Cerebellar nuclear complex (tissue), 1 donor: Measurements from ENCODE around the gene ABCB8.
A peak's percentile ranks its signal among the peaks of the same experiment; 100 is the strongest.

ENCODE experiments used
- DNase-seq, 2 experiments: peaks; one replicate each; lab custom pipeline; 2025; lab: John Stamatoyannopoulos, UW

The ABCB8 gene

DNA sequence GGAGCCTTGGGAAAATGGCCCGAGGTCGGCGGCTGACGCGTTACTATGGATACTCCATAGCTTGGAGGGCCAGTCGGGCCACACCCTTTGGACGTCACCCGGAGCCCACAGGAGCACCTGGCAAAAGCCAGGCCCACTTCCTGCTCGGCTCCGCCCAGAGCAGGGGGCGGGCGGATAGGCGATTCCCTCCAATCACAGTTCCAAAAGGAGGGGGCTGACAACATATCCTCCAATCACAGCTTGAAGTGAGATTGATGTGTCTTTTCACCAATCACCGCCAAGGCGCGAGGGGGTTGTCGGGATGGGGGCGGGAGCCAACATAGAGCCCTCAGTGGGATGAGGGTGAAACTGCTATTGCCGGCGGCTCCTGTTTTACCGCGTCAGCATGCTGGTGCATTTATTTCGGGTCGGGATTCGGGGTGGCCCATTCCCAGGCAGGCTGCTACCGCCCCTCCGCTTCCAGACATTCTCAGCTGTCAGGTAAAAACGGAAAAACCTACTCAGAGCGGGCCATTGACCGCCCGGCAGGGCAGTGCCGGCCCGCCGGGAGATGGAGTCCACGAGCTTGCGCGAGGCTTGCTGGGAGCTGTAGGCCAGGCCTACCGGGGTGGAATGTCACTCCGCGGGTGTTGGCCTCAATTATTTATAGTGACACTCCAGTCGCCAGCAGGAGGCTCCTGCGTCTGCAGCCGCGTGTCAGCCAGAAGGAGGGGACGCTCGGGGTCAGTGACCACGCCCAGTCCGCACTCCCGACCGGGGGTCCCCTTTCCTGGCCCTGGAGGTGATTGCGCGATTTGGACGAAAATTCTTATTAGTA lies at the start of gene ABCB8:
Gene ABCB8, plus strand, starts transcription at position 320 of the 817 bp plus-strand sequence. Its CDS starts 66 bp downstream, at position 386.
- DNase-seq = peak; percentile 97

DNA sequence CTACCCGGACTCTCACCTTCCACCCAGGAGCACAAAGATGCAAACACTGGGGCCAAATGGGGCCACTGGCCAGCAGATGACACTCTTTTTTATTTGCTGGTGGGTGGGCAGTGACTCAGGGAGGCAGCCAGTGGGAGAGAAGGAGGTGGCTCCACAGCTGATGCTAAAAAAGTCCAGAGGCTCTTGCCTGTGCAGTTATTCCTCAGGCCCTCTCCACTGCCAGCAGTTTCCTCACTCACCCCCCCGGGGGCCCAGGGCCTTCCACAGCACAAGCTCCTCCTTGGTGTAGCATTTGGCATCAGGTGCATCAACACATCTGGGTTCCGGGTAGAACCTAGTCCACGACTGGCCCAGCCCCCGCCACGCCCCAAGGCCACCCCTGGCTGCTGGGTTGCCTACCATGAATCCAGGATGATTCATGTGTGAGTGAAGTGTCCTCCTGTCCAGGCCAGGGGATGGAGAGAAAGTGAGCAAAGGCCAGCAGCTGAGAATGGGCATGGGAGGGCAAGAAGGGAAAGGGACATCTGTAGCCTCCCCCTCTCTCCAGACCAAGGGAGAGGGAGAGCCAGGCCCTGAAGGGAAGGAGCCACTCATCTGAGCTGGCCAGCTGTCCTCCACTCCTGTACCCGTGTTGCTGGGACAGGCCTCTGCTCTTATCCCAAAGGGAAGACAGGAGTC lies 48.4 kb upstream of the ABCB8 start:
- no peak for DNase-seq

GRCh38 chr7:150980663-150981062 lies 47.6 kb upstream of the ABCB8 start:
- DNase-seq = no peak

GRCh38 chr7:150981644-150982043 lies 46.6 kb upstream of the ABCB8 start:
- no peak for DNase-seq

DNA sequence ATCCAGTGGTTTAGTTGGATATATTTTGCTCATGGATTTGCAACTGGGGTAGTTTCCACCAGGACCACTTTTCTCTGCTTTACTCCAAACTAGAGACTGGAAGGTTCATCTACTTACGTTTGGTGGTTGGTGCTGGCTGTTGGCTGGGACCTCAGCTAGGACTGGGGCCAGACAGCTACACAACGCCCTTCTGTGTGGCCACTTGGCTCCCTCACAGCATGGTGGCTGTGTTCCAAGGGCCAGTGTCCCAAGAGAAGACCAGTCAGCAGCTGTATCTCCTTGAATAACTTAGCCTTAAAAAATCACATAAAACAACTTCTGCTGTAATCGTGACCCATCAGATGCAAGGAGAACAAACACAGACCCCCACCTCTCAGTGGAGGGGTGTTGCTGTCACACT lies 45.9 kb upstream of the ABCB8 start:
- no peak for DNase-seq

GRCh38 chr7:150983893-150984368 lies 44.3 kb upstream of the ABCB8 start:
- DNase-seq = no peak

- peak in 1 of 2 experiments; percentile 70 for DNase-seq
Measured at GRCh38 chr7:150986099-150986512, 42.1 kb upstream of the ABCB8 start.

DNA sequence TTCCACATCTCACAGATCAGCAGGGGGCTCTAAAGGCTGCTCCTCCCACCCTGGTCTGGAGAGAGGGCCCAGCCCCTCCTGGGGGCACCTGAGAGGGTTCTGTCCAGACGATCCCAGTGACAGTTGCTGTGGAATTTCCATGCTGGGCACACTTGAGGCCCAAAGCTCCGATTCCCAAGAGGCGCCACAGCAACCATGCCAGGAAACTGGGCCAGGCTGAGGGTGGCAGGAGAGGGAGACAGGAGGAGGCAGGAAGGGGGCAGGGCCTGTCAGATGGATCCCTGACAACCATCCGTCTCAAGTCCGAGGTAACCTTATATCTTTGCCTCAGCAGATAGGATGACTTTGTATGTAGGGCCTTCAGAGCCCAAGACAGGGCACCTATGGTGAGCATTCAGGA lies 41.7 kb upstream of the ABCB8 start:
- no peak for DNase-seq

DNA sequence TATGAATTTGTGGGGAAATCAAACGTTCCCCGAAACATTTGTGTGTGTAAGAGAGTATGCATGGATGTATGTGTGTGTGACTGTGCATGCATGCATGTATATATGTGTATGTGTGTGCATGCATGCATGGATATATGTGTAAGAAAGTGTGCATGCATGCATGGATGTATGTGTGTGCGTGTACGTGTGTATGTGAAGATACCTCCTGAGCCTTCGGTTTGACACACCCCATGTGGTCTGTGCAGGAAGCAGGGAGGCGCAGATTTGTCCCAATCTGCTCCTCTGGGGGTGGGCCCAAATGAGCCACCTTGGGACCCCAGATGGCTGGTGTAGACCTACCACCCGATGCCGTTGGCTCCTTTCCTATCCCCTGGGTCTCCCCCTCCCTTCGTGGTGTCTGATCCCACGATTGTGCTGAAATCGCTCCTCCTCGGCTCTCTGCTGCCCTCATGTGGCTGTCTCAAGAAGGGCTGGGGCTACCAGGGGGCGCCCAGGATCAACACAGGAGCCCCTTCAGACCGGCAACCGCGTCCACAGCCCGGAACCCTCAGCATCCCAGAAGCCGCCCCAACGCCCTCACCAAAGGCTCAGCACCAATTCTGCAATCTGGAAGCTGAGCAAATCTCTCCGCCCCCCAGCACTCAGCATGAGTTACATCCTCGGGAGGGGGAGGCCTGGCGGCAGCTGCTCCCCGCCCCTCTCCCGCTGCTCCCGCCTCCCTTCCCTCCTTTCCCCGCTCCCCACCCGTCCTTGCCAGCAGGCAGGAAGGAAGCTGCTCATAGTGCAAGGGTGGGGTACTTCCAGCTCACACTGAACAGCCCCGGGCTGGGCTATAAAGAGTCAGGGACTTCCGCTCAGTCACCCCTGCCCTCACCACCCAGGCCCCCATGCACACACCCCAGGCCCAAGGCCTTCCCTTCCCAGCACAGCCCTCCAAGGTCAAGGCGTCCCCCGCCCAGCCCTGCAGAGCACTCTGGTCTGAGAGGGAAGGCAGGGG lies 39.7 kb upstream of the ABCB8 start:
- DNase-seq = peak in 1 of 2 experiments; percentile 44

GRCh38 chr7:150989456-150989855 lies 38.8 kb upstream of the ABCB8 start:
- no peak for DNase-seq

DNA sequence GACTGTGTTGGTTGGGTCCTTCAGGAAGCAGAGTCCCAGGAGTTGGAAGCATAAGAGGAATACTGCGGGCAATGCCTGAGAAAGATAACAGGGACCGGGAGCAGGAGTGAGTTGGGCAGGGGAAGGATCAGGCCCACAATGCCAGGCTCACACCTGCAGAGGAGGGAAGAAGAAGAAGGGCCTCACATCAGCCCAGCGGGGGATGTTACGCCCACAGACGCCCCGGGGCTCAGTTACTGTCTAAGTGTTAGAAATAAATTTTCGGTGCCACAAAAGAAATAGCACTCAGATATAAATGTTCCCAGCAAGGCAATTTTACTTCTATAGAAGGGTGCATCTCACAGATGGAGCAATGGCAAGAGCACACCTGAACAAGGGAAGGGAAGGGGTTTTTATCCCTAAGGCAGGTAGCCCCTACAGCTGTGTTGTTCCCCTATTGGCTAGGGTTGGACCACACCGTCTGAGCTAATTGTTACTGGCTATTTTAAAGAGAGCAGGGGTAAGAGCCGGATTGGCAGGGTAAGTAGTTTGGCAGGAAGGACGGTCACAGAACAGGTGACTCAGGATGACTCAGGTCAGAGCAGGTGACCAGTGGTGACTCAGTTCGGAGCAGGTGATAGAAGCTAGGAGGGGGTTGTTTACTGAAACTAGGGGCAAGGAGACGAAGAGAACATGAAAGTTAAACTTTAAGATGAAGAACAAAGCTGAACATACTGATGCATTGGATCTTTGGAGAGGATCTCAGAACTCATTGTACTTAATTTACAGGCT lies 37.6 kb upstream of the ABCB8 start, which contains the start of gene NOS3:
Gene NOS3, plus strand, starts transcription at position 602 of the 771 bp plus-strand sequence. CDS start 2,787 bp downstream, outside the sequence.
- DNase-seq = no peak

- DNase-seq = no peak
Measured at GRCh38 chr7:150992051-150992640, 36.1 kb upstream of the ABCB8 start.

DNA sequence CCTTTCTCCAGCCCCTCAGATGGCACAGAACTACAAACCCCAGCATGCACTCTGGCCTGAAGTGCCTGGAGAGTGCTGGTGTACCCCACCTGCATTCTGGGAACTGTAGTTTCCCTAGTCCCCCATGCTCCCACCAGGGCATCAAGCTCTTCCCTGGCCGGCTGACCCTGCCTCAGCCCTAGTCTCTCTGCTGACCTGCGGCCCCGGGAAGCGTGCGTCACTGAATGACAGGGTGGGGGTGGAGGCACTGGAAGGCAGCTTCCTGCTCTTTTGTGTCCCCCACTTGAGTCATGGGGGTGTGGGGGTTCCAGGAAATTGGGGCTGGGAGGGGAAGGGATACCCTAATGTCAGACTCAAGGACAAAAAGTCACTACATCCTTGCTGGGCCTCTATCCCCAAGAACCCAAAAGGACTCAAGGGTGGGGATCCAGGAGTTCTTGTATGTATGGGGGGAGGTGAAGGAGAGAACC lies 35.4 kb upstream of the ABCB8 start:
- DNase-seq = no peak

DNA sequence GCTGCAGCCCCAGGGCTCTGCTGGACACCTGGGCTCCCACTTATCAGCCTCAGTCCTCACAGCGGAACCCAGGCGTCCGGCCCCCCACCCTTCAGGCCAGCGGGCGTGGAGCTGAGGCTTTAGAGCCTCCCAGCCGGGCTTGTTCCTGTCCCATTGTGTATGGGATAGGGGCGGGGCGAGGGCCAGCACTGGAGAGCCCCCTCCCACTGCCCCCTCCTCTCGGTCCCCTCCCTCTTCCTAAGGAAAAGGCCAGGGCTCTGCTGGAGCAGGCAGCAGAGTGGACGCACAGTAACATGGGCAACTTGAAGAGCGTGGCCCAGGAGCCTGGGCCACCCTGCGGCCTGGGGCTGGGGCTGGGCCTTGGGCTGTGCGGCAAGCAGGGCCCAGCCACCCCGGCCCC lies 34.7 kb upstream of the ABCB8 start:
- no peak for DNase-seq

DNA sequence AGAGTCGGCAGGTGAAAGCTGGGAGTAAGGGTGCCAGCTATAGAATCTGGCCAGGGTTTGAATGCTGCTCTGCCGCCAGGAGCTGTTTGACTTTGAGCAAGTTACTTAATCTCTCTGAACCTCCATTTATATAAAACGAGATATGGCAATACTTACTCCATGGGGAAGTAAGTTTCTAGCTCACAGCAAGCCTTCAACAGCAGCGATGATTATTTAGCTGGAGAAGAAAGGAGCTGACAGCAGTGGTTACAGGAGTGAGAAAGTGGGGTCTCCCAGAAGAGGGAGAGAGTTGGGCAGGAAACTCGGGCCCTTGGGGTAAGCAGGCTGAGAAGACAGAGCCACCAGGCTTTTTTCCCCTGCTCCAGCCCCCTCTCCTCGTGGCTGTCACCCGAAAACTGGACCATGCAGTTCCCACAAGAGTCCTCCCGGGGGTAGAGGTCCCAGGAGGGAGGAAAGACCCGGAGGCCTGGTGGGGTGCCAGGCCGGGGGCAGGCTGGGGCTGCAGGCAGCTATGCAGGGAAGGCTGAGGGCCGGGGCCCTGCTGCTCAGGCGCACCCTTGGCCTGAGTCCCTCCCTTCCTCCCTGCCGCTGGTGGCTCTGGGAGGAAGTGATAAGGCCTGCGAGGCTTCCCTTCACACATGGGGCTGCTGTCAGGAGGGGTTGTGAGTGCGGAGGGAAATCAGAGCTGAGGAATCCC lies 34.0 kb upstream of the ABCB8 start:
- DNase-seq = no peak

DNA sequence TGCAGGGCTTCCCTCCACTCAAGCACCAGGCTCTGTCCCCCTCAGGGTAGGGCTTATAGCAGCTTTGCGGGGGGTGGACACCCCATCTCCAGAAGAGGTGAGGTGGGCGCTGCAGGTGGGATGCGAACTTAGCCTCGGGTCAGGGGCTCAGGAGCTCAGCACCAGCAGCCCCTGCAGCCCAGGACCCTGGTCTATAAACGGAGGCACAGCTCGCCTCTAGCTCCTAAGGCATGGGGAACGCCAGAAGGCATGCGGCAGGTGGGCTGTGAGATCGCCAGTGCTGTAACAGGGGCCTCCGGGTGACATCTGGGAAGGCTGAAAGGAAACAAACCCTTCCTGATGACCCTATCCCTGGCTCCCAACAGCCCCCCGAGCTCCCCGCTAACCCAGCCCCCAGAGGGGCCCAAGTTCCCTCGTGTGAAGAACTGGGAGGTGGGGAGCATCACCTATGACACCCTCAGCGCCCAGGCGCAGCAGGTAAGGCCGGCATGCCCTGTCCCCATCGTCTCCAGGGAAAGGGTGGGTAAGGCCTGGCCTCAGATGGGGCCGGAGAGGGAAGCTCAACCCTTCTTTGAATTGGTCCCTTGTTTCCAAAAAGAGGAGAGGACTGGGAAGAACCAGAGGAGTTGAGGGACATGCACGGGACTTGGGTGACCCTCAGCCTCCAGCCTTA lies 33.3 kb upstream of the ABCB8 start:
- no peak for DNase-seq

DNA sequence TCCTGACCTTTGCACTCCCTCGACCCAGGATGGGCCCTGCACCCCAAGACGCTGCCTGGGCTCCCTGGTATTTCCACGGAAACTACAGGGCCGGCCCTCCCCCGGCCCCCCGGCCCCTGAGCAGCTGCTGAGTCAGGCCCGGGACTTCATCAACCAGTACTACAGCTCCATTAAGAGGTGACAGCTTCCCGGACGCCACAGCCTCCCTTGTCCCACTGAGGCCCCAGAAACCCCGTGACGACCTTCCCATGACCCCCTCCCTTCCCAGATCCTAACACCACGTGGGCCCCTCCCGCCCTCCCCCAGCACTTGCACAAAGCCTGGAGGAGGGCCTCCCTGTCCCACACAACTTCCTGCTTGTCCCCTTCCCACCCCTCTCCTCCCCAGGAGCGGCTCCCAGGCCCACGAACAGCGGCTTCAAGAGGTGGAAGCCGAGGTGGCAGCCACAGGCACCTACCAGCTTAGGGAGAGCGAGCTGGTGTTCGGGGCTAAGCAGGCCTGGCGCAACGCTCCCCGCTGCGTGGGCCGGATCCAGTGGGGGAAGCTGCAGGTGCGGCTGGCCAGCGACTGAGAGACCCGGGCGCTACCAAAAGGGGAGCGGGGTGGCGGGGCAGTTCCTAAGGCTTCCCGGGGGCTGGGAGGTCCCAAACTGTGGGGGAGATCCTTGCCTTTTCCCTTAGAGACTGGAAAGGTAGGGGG lies 31.7 kb upstream of the ABCB8 start:
- DNase-seq = no peak

GRCh38 chr7:150997075-150997511 lies 31.2 kb upstream of the ABCB8 start:
- DNase-seq = no peak

DNA sequence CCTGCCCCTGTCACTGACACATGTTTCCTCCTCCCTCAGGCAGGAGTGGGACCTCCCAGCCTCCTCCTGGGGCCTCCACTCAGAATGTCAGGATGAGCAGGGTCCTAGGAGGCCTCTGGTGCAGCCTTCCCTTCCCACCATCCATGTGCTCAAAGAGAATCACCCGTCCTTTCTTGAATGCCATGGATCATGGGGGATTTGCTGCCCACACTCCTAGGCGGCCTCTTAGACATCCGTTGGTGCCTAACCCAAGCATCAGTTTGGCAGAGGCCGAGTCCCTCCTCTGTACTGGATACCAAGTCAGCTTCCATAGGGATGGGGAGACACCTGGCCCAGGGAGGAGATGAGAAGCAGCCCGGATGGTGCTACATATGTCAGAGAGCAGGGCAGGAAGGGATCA lies 30.4 kb upstream of the ABCB8 start:
- DNase-seq = no peak
